ENCODE data around the gene NUDCD3. TPM values are rescaled to one million over a fixed set of nuclear protein-coding genes. Genes with fewer than 3 reads are reported as not detected.

Gene NUDCD3
- total and polyA plus RNA-seq, 4 donors = 15.4 to 30.7 (median 24.3) TPM

- Histone ChIP-seq H3K9me3 (ENCODE audit: control insufficient read depth in 4 of 4, low read length in 3 of 4) (no peaks in the 10 kb centered on the region), H3K4me3 (ENCODE audit: low read depth in 1 of 3, low read length in 3 of 3) (no peak overlapping the region), H3K4me1 (ENCODE audit: control insufficient read depth in 4 of 4, insufficient read depth in 4 of 4, low read length in 3 of 4) (peaks cover 10 to 19% (median 14%) of the 10 kb centered on the region in 4 donors), H3K36me3 (ENCODE audit: control insufficient read depth in 4 of 4, insufficient read depth in 3 of 4, low read depth in 1 of 4, low read length in 3 of 4) (peaks cover 0 to 7% (median 2%) of the 10 kb centered on the region in 4 donors), H3K27ac (ENCODE audit: low read depth in 1 of 2, low read length in 2 of 2) (no peak overlapping the region), H3K9ac (ENCODE audit: low read depth in 1 of 2, low read length in 2 of 2) (no peak overlapping the region), H3K27me3 (ENCODE audit: control insufficient read depth in 4 of 4, insufficient read depth in 4 of 4, low read length in 3 of 4) (no peaks in the 10 kb centered on the region)
- WGBS = 84% methylated on average over 5 of the region's 5 CpGs
- TF ChIP-seq ATF3 (IDR thresholded peaks at IDR 0.05) = no peak
- TF ChIP-seq HNF4A (conservative IDR thresholded peaks at IDR 0.05) = no peak
- no peak for TF ChIP-seq JUND (IDR thresholded peaks at IDR 0.05)
- no peak for TF ChIP-seq TAF1 (conservative IDR thresholded peaks at IDR 0.05)
- TF ChIP-seq NR2F2 (IDR thresholded peaks at IDR 0.05) = no peak
- TF ChIP-seq ZBTB33 (IDR thresholded peaks at IDR 0.05) = no peak
- TF ChIP-seq FOXA1 (IDR thresholded peaks at IDR 0.05) = no peak
- TF ChIP-seq CTCF (IDR thresholded peaks at IDR 0.05; ENCODE audit: low read depth, low read length, missing input control) = no peak
- TF ChIP-seq FOXA2 (IDR thresholded peaks at IDR 0.05) = no peak
- TF ChIP-seq HNF4G (IDR thresholded peaks at IDR 0.05) = no peak
- TF ChIP-seq YY1 (IDR thresholded peaks at IDR 0.05) = no peak
- no peak for DNase-seq (ENCODE audit: low spot score)
Observed at GRCh38 chr7:44465490-44465889, 25.0 kb downstream of the NUDCD3 start.

GRCh38 chr7:44463169-44463808 lies 27.2 kb downstream of the NUDCD3 start:
- no peak for DNase-seq (ENCODE audit: low spot score)
- peaks cover under 1 to 5% (median 1%) of the 10 kb centered on the region in 4 donors for H3K4me1 ChIP-seq (ENCODE audit: control insufficient read depth in 4 of 4, insufficient read depth in 4 of 4, low read length in 3 of 4)
- no peaks in the 10 kb centered on the region for H3K27me3 ChIP-seq (ENCODE audit: control insufficient read depth in 4 of 4, insufficient read depth in 4 of 4, low read length in 3 of 4)
- 98% methylated on average over 1 of the region's 1 CpG for WGBS
- H3K27ac ChIP-seq (ENCODE audit: low read depth in 1 of 2, low read length in 2 of 2) = no peak overlapping the region
- peaks cover 0 to 7% (median 2%) of the 10 kb centered on the region in 4 donors for H3K36me3 ChIP-seq (ENCODE audit: control insufficient read depth in 4 of 4, insufficient read depth in 3 of 4, low read depth in 1 of 4, low read length in 3 of 4)
- no peaks in the 10 kb centered on the region for H3K9me3 ChIP-seq (ENCODE audit: control insufficient read depth in 4 of 4, low read length in 3 of 4)
- no peak overlapping the region for H3K4me3 ChIP-seq (ENCODE audit: low read depth in 1 of 3, low read length in 3 of 3)
- TF ChIP-seq FOXA2 (IDR thresholded peaks at IDR 0.05) (no peak), RAD21 (IDR thresholded peaks at IDR 0.05) (peak in 1 of 2 donors; percentile 29), CTCF (IDR thresholded peaks at IDR 0.05; ENCODE audit: low read depth, low read length, missing input control) (peak; percentile 10)
- no peak overlapping the region for H3K9ac ChIP-seq (ENCODE audit: low read depth in 1 of 2, low read length in 2 of 2)

Measured in liver (tissue), 9 donors.